PC-3 (cell line): ENCODE measurements around the gene NINL. TPM values are rescaled to one million over a fixed set of nuclear protein-coding genes. Genes with fewer than 3 reads are reported as not detected.
A peak's percentile ranks its signal among the peaks of the same experiment; 100 is the strongest.

Source experiments
- ATAC-seq: fragments of 200-7000 bp; cut with Tn5 transposase; 2 replicates; pipeline ENCODE4 v1.9.1; 2020; ENCODE audit warnings: mild to moderate bottlenecking, moderate library complexity
- BruUV-seq: library from RNA; stranded (reverse); fragments of 400-500 nt; replicated peaks from 2 replicates; lab custom pipeline; 2021; lab: Mats Ljungman, UMichigan
- CTCF ChIA-PET: fragments of 300-600 bp; sonication (Branson Sonifier 250); formaldehyde crosslinking; loops from one replicate; lab custom pipeline; 2022; ENCODE audit warnings: antibody characterized with exemption; lab: Charles Lee
- POLR2A ChIA-PET: fragments of 300-600 bp; sonication (Branson Sonifier 250); formaldehyde crosslinking; loops from one replicate; lab custom pipeline; 2022; ENCODE audit warnings: antibody characterized with exemption; ENCODE audit not compliant: unreplicated experiment; lab: Charles Lee
- DNase-seq: peaks from one replicate; pipeline ENCODE4 v3.0.0-alpha.2; 2015
- H2AFZ ChIP-seq: fragments of 300-600 bp; sonication (generic); 2 replicates; pipeline ENCODE4 v1.6.0; 2016; ENCODE audit warnings: antibody characterized with exemption, low read length
- H3F3A ChIP-seq: fragments of 300-600 bp; sonication (generic); one replicate; pipeline ENCODE4 v1.6.0; 2017; ENCODE audit warnings: antibody characterized with exemption, low read length, control low read depth, mild to moderate bottlenecking; ENCODE audit not compliant: unreplicated experiment
- H3K27ac ChIP-seq: fragments of 300-600 bp; sonication (generic); 2 replicates; pipeline ENCODE4 v1.5.1; 2016; ENCODE audit warnings: mild to moderate bottlenecking, low read length
- H3K27me3 ChIP-seq: fragments of 300-600 bp; sonication (generic); 2 replicates; pipeline ENCODE4 v1.6.1; 2016; ENCODE audit warnings: low read length, mixed read lengths
- H3K36me3 ChIP-seq: fragments of 300-600 bp; sonication (generic); 2 replicates; pipeline ENCODE4 v1.6.1; 2016; ENCODE audit warnings: low read depth, mixed run types, low read length, mixed read lengths
- H3K4me1 ChIP-seq: fragments of 300-600 bp; sonication (generic); 2 replicates; pipeline ENCODE4 v1.5.1; 2016; ENCODE audit warnings: low read length; ENCODE audit not compliant: insufficient read depth
- H3K4me2 ChIP-seq: fragments of 300-600 bp; sonication (generic); 2 replicates; pipeline ENCODE4 v1.6.0; 2016; ENCODE audit warnings: low read length
- H3K4me3 ChIP-seq: fragments of 300-600 bp; sonication (generic); 2 replicates; pipeline ENCODE4 v1.5.1; 2016; ENCODE audit warnings: mild to moderate bottlenecking, low read length, mixed read lengths
- H3K79me2 ChIP-seq: fragments of 300-600 bp; sonication (generic); 2 replicates; pipeline ENCODE4 v1.6.1; 2017; ENCODE audit warnings: low read length, mixed read lengths
- H3K9ac ChIP-seq: fragments of 300-600 bp; sonication (generic); 2 replicates; pipeline ENCODE4 v1.6.0; 2016; ENCODE audit warnings: mild to moderate bottlenecking, low read length
- H3K9me2 ChIP-seq: fragments of 300-600 bp; sonication (generic); replicated peaks from 2 replicates; pipeline ENCODE4 v1.6.1; 2016; ENCODE audit warnings: mixed run types, low read length, mixed read lengths
- H3K9me3 ChIP-seq: fragments of 300-600 bp; sonication (generic); 2 replicates; pipeline ENCODE4 v1.6.1; 2016; ENCODE audit warnings: low read length, mixed read lengths
- H4K20me1 ChIP-seq: fragments of 300-600 bp; sonication (generic); 2 replicates; pipeline ENCODE4 v1.6.1; 2016; ENCODE audit warnings: low read length, mixed read lengths
- EZH2 ChIP-seq: fragments of 300-600 bp; sonication (generic); IDR thresholded peaks from one replicate; pipeline ENCODE4 v1.6.1; 2017; ENCODE audit warnings: antibody characterized with exemption, mild to moderate bottlenecking, low read length; ENCODE audit not compliant: unreplicated experiment
- EZH2phosphoT487 ChIP-seq: fragments of 300-600 bp; sonication (generic); IDR thresholded peaks from 2 replicates; pipeline ENCODE4 v1.6.1; 2018; ENCODE audit warnings: mild to moderate bottlenecking, antibody characterized with exemption, low read length, borderline replicate concordance
- intact Hi-C: fragments of 100-400 bp; cut with micrococcal nuclease; formaldehyde crosslinking; loops from 2 replicates; pipeline ENCODE4 v1.9.0; 2023
- total RNA-seq: library from RNA; depleted of rRNA; stranded (reverse); fragments of >200 nt; gene quantifications from 2 replicates; pipeline ENCODE4 v1.2.3, GENCODE V29; 2014
- TF ChIP-seq, protein P1 (sequence below): fragments of 300-600 bp; sonication (generic); conservative IDR thresholded peaks from 2 replicates; pipeline ENCODE4 v1.5.1; 2017; ENCODE audit warnings: antibody characterized with exemption, low read depth, mild to moderate bottlenecking, low read length

NINL gene
- total RNA-seq, 1 experiment from 2014 or later = 6.5 TPM

DNA sequence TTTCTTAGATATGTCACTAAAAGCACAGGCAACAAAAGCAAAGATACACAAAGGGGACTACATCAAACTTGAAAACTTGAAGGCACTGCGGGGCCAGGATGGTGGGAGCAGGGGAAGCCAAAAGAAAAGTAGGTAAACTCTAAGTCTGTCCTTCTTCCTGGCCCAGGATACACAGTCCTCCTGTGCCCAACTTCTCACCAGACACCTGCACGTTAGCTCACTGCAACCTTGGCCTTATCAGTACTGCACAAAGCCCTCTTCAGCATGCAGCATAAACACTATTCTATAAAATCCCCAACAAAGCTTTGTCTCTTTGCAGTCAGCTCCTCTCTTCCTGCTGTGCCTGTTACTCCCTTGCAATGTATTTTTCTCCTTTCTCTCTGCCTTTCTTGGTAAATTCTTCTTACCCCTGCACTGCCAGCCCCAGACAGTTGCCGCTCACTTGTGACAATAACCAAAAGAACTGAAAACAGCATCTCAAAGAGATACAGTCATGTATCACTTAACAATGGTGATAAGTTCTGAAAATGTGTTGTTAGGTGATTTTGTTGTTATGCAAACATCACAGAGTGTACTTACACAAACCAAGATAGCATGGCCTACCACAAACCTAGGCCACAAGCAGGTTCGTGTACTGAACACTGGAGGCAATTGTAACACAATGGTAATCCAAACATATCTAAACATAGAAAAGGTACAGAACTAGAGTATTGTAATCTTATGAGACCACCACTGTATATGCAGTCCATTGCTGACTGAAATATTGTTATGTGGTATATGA, 51.2 kb downstream of the NINL start:
- no peaks in the 10 kb centered on the region for H4K20me1 ChIP-seq
- H3K4me1 ChIP-seq = peaks cover 12% of the 10 kb centered on the region
- H3F3A ChIP-seq = no peaks in the 10 kb centered on the region
- H3K4me2 ChIP-seq = no peak overlapping the region
- ATAC-seq (no peak), DNase-seq (no peak)
- H2AFZ ChIP-seq = no peak overlapping the region
- intact Hi-C loops = no loop called here
- no peaks in the 10 kb centered on the region for H3K9me2 ChIP-seq
- TF ChIP-seq, protein P1, sequence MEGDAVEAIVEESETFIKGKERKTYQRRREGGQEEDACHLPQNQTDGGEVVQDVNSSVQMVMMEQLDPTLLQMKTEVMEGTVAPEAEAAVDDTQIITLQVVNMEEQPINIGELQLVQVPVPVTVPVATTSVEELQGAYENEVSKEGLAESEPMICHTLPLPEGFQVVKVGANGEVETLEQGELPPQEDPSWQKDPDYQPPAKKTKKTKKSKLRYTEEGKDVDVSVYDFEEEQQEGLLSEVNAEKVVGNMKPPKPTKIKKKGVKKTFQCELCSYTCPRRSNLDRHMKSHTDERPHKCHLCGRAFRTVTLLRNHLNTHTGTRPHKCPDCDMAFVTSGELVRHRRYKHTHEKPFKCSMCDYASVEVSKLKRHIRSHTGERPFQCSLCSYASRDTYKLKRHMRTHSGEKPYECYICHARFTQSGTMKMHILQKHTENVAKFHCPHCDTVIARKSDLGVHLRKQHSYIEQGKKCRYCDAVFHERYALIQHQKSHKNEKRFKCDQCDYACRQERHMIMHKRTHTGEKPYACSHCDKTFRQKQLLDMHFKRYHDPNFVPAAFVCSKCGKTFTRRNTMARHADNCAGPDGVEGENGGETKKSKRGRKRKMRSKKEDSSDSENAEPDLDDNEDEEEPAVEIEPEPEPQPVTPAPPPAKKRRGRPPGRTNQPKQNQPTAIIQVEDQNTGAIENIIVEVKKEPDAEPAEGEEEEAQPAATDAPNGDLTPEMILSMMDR = no peak
- TF ChIP-seq EZH2 (no peak), EZH2phosphoT487 (no peak)
- no peak overlapping the region for H3K27ac ChIP-seq
- H3K9me3 ChIP-seq = no peaks in the 10 kb centered on the region
- H3K36me3 ChIP-seq = no peaks in the 10 kb centered on the region
- H3K4me3 ChIP-seq = no peak overlapping the region
- no peak overlapping the region for H3K9ac ChIP-seq
- no TSS peak for BruUV-seq
- ChIA-PET CTCF (no interaction called here), POLR2A (no interaction called here)
- H3K79me2 ChIP-seq = no peaks in the 10 kb centered on the region
- no peaks in the 10 kb centered on the region for H3K27me3 ChIP-seq

DNA sequence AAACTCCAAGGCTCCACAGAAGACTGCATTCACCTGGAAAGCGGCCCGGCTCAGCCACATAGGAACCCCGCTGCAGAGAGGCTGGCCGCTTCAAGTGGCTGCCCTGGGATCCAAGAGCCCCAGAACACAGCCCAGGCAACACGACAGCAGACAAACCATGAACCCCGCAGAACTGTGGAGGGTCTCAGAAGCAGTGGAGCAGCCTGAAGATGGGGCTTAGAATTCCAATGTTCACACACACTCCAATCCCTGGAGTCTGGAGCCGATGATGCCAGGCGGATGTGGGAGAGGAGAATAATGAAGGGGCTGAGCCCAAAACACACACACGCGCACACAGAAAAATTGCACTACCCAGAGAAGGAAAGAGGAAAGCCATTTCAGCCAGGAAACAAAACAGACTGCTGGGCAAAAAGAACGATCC, 52.4 kb downstream of the NINL start:
- H3K79me2 ChIP-seq = no peaks in the 10 kb centered on the region
- intact Hi-C loops = no loop called here
- no peak for ATAC-seq
- ChIA-PET CTCF (interaction anchor here (0.6 kb wide), 1 partner anchor 11 kb away, joined by 3 read pairs; no protein-coding TSS in a partner anchor), POLR2A (no interaction called here)
- H3K9me2 ChIP-seq = no peaks in the 10 kb centered on the region
- no peaks in the 10 kb centered on the region for H3K27me3 ChIP-seq
- no peaks in the 10 kb centered on the region for H3F3A ChIP-seq
- no peak overlapping the region for H3K4me3 ChIP-seq
- DNase-seq = no peak
- no peak overlapping the region; the same call in 1 of the 2 replicates for H3K4me2 ChIP-seq
- TF ChIP-seq, protein P1 = no peak
- TF ChIP-seq EZH2phosphoT487 (no peak), EZH2 (no peak)
- H3K9ac ChIP-seq = no peak overlapping the region
- H3K9me3 ChIP-seq = no peaks in the 10 kb centered on the region
- H3K27ac ChIP-seq = no peak overlapping the region
- H4K20me1 ChIP-seq = no peaks in the 10 kb centered on the region
- peaks cover 12% of the 10 kb centered on the region for H3K4me1 ChIP-seq
- peak overlapping the region; percentile 45 for H2AFZ ChIP-seq
- H3K36me3 ChIP-seq = no peaks in the 10 kb centered on the region
- BruUV-seq = no TSS peak
